NCI-H1048 (cell line): Measurements from ENCODE around the gene LRRC19.

Experiments
- DNase-seq: peaks from one replicate; lab custom pipeline; 2025; lab: John Stamatoyannopoulos, UW

LRRC19 gene

DNA sequence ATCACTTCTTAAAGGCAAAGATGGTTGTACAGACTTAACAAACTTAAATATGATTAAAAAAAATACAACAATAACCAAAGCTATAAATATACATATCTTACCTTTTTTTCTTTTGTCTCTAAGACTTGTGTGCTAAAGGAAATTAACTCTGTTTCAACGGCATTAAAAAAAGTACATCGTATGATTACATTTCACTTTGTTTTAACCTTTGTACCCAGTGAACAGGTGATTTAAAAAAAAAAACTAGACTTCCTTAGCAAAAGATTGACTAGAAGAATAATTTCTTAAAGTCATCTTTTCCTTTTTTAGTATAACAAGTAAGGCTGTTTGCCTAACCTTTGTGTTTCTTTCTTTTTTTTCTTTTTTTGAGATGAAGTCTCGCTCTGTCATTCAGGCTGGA, at the start of gene LRRC19:
Gene LRRC19 (minus strand): TSS at position 182 of the 400 bp plus-strand sequence. CDS start 5,978 bp downstream, outside the sequence.
- DNase-seq = no peak

GRCh38 chr9:27054841-27055240, 49.4 kb upstream of the LRRC19 start:
- DNase-seq = no peak

- DNase-seq = no peak
Observed at GRCh38 chr9:27054125-27054524, 48.7 kb upstream of the LRRC19 start.

DNA sequence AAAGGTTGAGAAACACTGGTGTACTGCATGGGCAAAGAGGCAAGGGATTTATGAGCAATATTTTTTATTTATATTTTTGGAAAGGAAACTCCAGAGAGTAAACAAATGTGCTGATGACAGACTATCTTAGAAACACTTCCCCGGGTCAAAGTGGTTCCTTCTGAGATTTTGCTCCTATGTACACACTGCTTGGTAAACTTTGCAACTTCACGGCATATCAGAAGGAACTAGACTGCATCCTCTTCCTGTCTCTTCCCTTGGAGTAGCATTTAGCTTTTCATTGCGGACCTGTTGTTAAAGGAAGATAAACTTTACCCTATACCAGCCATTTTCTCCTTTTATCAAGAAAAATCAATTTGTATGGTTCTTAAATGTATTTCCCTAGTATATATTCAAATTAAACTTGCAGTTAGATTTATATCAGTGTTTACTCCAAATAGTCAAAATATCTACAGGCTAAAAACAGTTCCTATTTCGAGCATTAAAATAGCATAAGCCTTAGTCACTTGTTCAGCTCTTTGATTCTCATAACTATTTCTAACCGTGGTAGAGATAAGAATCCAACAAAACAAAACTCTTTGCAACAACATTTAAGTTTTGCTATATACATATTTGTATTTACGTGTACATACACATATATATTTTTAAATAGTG, 48.0 kb upstream of the LRRC19 start:
- DNase-seq = no peak

GRCh38 chr9:27047136-27047535, 41.7 kb upstream of the LRRC19 start:
- no peak for DNase-seq

GRCh38 chr9:27043176-27043575, 37.7 kb upstream of the LRRC19 start:
- no peak for DNase-seq

DNA sequence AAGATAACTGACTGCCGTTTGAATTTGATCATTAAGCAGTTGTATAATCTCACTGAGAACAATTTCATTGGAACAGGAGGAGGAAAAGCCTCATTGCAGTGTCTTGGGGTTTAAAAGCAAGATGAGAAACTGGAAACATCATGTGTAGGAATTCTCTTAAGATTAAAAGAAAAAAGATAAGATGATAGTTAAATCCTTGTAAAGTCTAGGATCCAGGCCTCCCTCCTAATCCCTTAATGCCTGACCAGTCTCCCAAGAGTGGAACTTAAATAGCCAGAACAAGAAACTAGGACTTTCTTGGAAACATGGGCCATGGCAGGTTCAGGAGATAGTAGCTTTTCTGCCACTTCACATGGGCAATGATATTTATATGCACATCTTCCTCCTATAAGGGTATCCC, 37.0 kb upstream of the LRRC19 start:
- DNase-seq = no peak

GRCh38 chr9:27041746-27042145, 36.3 kb upstream of the LRRC19 start:
- no peak for DNase-seq

- no peak for DNase-seq
Observed at GRCh38 chr9:27037499-27037898, 32.0 kb upstream of the LRRC19 start.

- no peak for DNase-seq
Observed at GRCh38 chr9:27033815-27034403, 28.4 kb upstream of the LRRC19 start.

- no peak for DNase-seq
Observed at GRCh38 chr9:27029186-27029585, 23.7 kb upstream of the LRRC19 start.

GRCh38 chr9:27022920-27023319, 17.4 kb upstream of the LRRC19 start:
- DNase-seq = no peak

GRCh38 chr9:27019589-27019988, 14.1 kb upstream of the LRRC19 start:
- no peak for DNase-seq

DNA sequence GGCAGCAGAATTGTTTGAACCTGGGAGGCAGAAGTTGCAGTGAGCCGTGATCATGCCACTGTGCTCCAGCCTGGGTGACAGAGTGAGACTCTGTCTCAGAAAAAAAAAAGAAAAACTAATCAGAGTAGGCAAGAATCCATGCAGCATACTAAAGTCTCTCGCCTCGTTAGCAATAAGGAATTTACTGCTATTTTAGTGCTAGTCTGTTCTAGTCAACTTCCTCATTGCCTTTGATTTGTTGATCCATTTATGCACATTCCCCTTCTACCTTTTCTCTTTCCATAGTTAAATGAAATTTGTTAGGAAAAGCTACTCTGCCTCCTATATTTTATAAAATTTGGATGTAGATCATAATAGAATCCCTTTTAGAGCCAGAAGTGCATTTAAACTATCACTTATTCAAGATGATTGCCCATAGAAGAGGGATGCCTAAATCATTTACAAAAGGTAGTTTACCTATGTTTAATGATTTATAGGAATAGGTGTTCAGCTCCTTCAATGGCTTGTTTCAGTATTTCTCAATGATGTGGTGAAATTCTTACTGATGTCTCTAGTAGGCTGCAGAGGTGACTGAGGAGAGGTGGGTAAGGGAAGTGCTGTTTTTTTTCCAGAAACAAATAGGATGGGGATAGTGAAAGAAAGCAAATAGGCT, 1.9 kb downstream of the LRRC19 start:
- no peak for DNase-seq

- DNase-seq = no peak
Observed at GRCh38 chr9:26995810-26996209, 9.7 kb downstream of the LRRC19 start.

- no peak for DNase-seq
Observed at GRCh38 chr9:26983340-26983739, 22.1 kb downstream of the LRRC19 start.

DNA sequence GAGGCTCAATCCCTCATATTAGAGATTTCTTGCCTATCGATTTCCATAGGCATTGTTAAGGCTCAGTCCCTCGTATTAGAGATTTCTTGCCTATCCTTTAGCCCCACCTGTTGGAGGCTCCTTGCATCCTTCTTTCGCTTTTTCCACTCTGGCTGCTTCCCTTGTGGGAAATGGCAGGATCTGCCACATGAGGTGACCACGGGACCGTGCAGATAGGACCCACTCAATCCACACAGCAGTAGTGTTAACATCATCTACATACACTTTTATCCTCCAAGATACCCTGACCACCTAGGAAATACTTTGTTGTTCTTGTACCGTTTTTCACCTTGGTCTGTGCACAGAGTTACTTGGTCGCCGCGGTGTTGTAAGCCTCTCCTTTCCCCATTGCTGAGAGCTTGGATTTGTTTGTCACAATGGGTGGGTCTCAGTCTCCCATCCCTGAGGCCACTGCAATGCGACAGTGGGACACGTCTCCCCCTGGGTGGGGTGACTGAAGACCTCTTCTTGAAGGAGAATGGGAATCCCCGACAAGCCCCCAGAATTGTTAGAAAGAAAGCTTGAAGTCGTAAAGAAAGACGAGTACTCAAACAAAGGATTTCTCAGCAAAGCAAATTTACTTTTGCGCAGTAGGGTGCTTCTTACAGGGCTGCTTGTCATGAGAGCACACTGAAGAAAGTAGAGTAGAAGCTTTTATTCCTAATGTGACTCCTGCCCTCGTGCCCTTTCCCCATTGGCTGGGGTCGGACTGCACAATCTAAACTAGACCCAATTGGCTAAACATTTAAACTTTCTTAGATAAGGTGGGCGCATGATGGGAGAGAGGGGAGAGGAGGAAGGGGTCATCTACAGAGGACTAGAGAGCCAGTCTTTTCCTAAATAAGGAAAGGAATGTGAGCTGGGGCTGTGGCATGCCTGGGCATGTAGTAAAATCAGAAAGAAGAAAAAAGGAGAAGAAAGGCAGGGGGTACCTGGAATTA, 29.5 kb downstream of the LRRC19 start:
- no peak for DNase-seq

DNA sequence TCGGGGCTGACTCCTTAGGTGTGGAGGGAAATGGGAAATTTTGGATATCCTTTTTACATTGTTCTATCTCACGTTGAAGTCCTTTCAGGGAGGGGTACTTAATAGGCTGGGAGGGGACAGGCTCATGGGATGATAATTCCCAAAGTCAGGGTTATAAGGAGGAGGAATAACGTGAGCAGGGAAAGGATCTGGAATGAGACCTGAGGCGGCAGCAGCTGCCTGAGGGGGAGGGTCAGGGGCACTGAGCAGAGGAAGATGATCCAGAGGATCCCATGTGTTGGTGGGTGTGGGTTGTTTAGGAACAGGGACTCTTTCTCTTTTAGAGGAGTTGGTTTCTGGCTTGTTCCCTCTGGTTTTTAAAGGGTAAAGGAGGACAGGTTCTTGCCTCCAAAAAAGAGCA, 30.5 kb downstream of the LRRC19 start:
- no peak for DNase-seq

- no peak for DNase-seq
Observed at GRCh38 chr9:26973989-26974388, 31.5 kb downstream of the LRRC19 start.

- DNase-seq = no peak
Observed at GRCh38 chr9:26971721-26972120, 33.8 kb downstream of the LRRC19 start.

GRCh38 chr9:26956860-26957233, 48.6 kb downstream of the LRRC19 start:
- DNase-seq = no peak
